Spleen (tissue), 11 donors: ENCODE results near the gene SLC16A10. TPM values are rescaled to one million over a fixed set of nuclear protein-coding genes. Genes with fewer than 3 reads are reported as not detected.

Experiments
- DNase-seq: peaks from one replicate; pipeline ENCODE4 v3.0.0-alpha.2; 2020
- H3K27ac ChIP-seq, 8 donors: fragments of 200-600 bp; sonication (generic) in 7 of 8; 1 replicate in 4 of 8; 2 replicates in 4 of 8; pipeline versions ENCODE4 v1.5.0 to v1.8.0; 2016 to 2021; ENCODE audit warnings: inconsistent platforms in 4 of 8, mild to moderate bottlenecking in 4 of 8, moderate library complexity in 1 of 8
- H3K27me3 ChIP-seq, 7 donors: fragments of 200-600 bp; sonication (generic) in 6 of 7; replicated peaks in 1 of 7; 1 replicate in 4 of 7; 2 replicates in 3 of 7; pipeline versions ENCODE4 v1.5.0 to v1.8.0; 2016 to 2021; ENCODE audit warnings: inconsistent platforms in 3 of 7, mild to moderate bottlenecking in 1 of 7
- H3K36me3 ChIP-seq, 6 donors: fragments of 200-600 bp; sonication (generic) in 5 of 6; 1 replicate in 4 of 6; 2 replicates in 2 of 6; pipeline versions ENCODE4 v1.5.0 to v1.8.0; 2016 to 2021; ENCODE audit warnings: inconsistent platforms in 2 of 6
- H3K4me1 ChIP-seq, 6 donors: fragments of 200-600 bp; sonication (generic) in 5 of 6; 1 replicate in 3 of 6; 2 replicates in 3 of 6; pipeline versions ENCODE4 v1.5.0 to v1.8.0; 2016 to 2021; ENCODE audit warnings: inconsistent platforms in 3 of 6
- H3K4me3 ChIP-seq, 8 donors: fragments of 200-600 bp; sonication (generic) in 7 of 8; 1 replicate in 4 of 8; 2 replicates in 4 of 8; pipeline versions ENCODE4 v1.5.0 to v1.8.0; 2016 to 2021; ENCODE audit warnings: inconsistent platforms in 4 of 8, mild to moderate bottlenecking in 4 of 8, moderate library complexity in 2 of 8
- H3K9me3 ChIP-seq, 8 donors: fragments of 200-600 bp; sonication (generic) in 7 of 8; 1 replicate in 4 of 8; 2 replicates in 4 of 8; pipeline versions ENCODE4 v1.5.0 to v1.8.0; 2016 to 2021; ENCODE audit warnings: inconsistent platforms in 4 of 8
- POLR2A ChIP-seq, 3 donors: fragments of 450-650 bp; IDR thresholded peaks; one replicate each; pipeline ENCODE4 v1.5.1; 2017; ENCODE audit warnings: antibody characterized with exemption in 3 of 3, mild to moderate bottlenecking in 1 of 3
- POLR2AphosphoS5 ChIP-seq, 3 donors: sonication (generic); formaldehyde crosslinking; IDR thresholded peaks; one replicate each; pipeline ENCODE4 v1.5.1; 2017; ENCODE audit warnings: antibody characterized with exemption in 3 of 3
- WGBS, 5 donors: extraction: QIAGEN DNeasy Blood & Tissue Kit in 3 of 5; methylation state at CpG; one replicate each; pipeline versions ENCODE4 v1.1.5 to v1.1.7; 2013 to 2018; 5-methylcytosine and 5-hydroxymethylcytosine counted together
- intact Hi-C: fragments of 100-400 bp; cut with DNase I; formaldehyde crosslinking; loops from one replicate; pipeline ENCODE4 v1.15.0; 2023; ENCODE audit warnings: low total_unique reads
- polyA plus RNA-seq, 3 donors: library from polyadenylated mRNA; stranded (reverse); fragments of 200-250 nt; gene quantifications; one replicate each; pipeline ENCODE4 v1.2.1, GENCODE V29; 2013
- total RNA-seq, 7 donors: library from RNA; depleted of rRNA in 3 of 7; stranded (reverse); fragments of >200 nt in 3 of 7; fragmentation: NEBNext Ultra II Directional in 4 of 7; extraction: Animal tissue kit (Norgen Biotek cat#: 25700) in 4 of 7; gene quantifications; one replicate each; pipeline versions ENCODE4 v1.1.0 to v1.2.1, GENCODE V29; 2016 to 2021
- TF ChIP-seq, protein P1 (sequence below), 11 experiments: fragments of 200-600 bp in 7 of 11; fragments of 450-650 bp in 4 of 11; sonication (generic) in 4 of 11; IDR thresholded peaks in 8 of 11; conservative IDR thresholded peaks in 3 of 11; 1 replicate in 7 of 11; 2 replicates in 4 of 11; pipeline versions ENCODE4 v1.4.0 to v1.8.0; 2016 to 2021; ENCODE audit warnings: antibody characterized with exemption in 11 of 11, inconsistent platforms in 4 of 11, mild to moderate bottlenecking in 1 of 11
- donor health status: healthy with polysubstance abuse.
- donor health status: DM: no; HTN: no; CAD: no; lungs with moderate emphysema.
- donor health status: DM: no; HTN: no; CAD: no.
- donor health status: Bipolar disorder and iron deficiency.
- donor health status: healthy.
- donor health status: DM: no; HTN: no; CAD: no.
- donor health status: DM: yes; HTN: yes; CAD: no.

The SLC16A10 gene
- total and polyA plus RNA-seq, 10 donors = 0.24 to 19.9 (median 5.6) TPM

DNA sequence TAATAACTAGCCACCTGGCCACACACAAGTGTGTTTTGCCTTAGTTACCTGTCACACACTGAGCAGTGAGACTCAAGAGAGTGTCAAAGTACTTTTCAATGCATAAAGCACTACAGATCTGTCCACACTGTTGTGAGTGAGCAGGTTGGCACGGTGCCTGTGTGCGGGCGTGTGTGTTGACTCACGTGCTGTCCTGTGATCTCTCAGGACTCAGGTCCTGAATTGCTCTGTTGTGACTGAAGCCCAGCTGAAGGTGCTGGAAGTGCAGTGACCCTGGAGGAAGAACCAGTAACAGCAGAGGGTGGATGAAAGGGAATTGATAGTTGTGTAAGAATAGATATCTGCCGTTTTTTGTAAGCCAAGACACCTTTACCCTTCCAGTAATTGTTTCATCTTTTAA is 18.3 kb downstream of the SLC16A10 start:
- no peaks in the 10 kb centered on the region for H3K4me1 ChIP-seq
- DNase-seq = no peak

DNA sequence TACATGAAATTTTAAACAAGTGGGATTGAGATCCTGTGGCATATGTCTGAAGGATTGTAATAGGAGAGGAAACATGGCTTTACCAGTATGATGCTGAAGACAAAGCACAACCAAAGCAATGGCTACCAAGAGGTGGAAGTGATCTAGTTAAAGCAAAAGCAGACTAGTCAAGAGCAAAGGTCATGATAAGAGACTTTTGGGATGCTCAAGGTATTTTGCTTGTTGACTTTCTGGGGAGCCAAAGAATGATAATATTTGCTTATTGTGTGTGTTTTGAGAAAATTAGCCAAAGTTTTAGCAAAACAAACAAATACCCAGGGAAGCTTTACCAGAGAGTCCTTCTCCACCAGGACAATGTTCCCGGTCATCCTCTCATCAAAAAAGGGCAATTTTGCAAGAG is 20.3 kb downstream of the SLC16A10 start:
- Histone ChIP-seq H3K27me3 (no peaks in the 10 kb centered on the region), H3K36me3 (no peaks in the 10 kb centered on the region), H3K9me3 (peaks cover 0 to 15% (median 10%) of the 10 kb centered on the region in 8 donors), H3K27ac (no peak overlapping the region), H3K4me3 (no peak overlapping the region), H3K4me1 (no peaks in the 10 kb centered on the region)
- intact Hi-C loops = no loop called here
- TF ChIP-seq, protein P1, sequence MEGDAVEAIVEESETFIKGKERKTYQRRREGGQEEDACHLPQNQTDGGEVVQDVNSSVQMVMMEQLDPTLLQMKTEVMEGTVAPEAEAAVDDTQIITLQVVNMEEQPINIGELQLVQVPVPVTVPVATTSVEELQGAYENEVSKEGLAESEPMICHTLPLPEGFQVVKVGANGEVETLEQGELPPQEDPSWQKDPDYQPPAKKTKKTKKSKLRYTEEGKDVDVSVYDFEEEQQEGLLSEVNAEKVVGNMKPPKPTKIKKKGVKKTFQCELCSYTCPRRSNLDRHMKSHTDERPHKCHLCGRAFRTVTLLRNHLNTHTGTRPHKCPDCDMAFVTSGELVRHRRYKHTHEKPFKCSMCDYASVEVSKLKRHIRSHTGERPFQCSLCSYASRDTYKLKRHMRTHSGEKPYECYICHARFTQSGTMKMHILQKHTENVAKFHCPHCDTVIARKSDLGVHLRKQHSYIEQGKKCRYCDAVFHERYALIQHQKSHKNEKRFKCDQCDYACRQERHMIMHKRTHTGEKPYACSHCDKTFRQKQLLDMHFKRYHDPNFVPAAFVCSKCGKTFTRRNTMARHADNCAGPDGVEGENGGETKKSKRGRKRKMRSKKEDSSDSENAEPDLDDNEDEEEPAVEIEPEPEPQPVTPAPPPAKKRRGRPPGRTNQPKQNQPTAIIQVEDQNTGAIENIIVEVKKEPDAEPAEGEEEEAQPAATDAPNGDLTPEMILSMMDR (IDR thresholded peaks at IDR 0.05 in 8 of 11, conservative IDR thresholded peaks at IDR 0.05 in 3 of 11) = no peak
- TF ChIP-seq POLR2A (IDR thresholded peaks at IDR 0.05) = no peak
- no peak for TF ChIP-seq POLR2AphosphoS5 (IDR thresholded peaks at IDR 0.05)
- DNase-seq = no peak
- WGBS, 5 donors = 86 to 100% (median 94%) methylated on average over 1 of the region's 1 CpG

More for the DNA sequence above, 18.3 kb downstream of the SLC16A10 start:
- Histone ChIP-seq H3K27me3 (no peaks in the 10 kb centered on the region), H3K4me3 (no peak overlapping the region), H3K9me3 (peaks cover 0 to 15% (median 10%) of the 10 kb centered on the region in 8 donors), H3K36me3 (no peaks in the 10 kb centered on the region), H3K27ac (no peak overlapping the region)
- TF ChIP-seq POLR2A (IDR thresholded peaks at IDR 0.05) (no peak), POLR2AphosphoS5 (IDR thresholded peaks at IDR 0.05) (no peak)
- TF ChIP-seq, protein P1 (IDR thresholded peaks at IDR 0.05 in 8 of 11, conservative IDR thresholded peaks at IDR 0.05 in 3 of 11) = no peak
- WGBS, 5 donors = 59 to 74% (median 68%) methylated on average over 4 to 5 of the region's 5 CpGs
- intact Hi-C loops = no loop called here

DNA sequence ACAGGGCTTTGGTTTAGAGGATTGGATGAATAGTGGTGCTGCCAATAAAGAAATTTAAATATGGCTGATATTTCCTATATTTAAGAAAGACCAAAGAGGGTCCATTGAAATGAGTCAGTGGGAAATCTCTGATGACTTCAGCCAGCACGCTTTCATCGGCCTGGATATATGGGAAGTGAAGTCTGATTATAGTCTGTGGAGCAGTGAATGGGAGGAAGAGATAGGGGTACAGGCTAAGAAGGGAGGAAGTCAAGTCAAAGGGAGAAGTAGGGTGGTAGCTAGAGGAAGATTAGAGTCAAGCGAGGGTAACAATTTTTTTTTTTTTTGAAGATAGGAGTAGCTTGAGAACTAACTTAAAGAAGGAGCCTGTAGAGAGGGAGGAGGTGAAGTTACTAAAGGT is 22.7 kb downstream of the SLC16A10 start:
- no peak overlapping the region for H3K27ac ChIP-seq
- intact Hi-C loops = no loop called here
- TF ChIP-seq POLR2A (IDR thresholded peaks at IDR 0.05) = no peak
- no peak for TF ChIP-seq POLR2AphosphoS5 (IDR thresholded peaks at IDR 0.05)
- TF ChIP-seq, protein P1 (IDR thresholded peaks at IDR 0.05 in 8 of 11, conservative IDR thresholded peaks at IDR 0.05 in 3 of 11) = no peak
- H3K4me3 ChIP-seq = no peak overlapping the region
- no peaks in the 10 kb centered on the region for H3K36me3 ChIP-seq
- WGBS, 5 donors = 27 to 64% (median 53%) methylated on average over 3 of the region's 3 CpGs
- peaks cover 0 to 15% (median 8%) of the 10 kb centered on the region in 6 donors for H3K4me1 ChIP-seq
- H3K27me3 ChIP-seq = no peaks in the 10 kb centered on the region
- no peak for DNase-seq
- peaks cover 0 to 15% (median 10%) of the 10 kb centered on the region in 8 donors for H3K9me3 ChIP-seq

DNA sequence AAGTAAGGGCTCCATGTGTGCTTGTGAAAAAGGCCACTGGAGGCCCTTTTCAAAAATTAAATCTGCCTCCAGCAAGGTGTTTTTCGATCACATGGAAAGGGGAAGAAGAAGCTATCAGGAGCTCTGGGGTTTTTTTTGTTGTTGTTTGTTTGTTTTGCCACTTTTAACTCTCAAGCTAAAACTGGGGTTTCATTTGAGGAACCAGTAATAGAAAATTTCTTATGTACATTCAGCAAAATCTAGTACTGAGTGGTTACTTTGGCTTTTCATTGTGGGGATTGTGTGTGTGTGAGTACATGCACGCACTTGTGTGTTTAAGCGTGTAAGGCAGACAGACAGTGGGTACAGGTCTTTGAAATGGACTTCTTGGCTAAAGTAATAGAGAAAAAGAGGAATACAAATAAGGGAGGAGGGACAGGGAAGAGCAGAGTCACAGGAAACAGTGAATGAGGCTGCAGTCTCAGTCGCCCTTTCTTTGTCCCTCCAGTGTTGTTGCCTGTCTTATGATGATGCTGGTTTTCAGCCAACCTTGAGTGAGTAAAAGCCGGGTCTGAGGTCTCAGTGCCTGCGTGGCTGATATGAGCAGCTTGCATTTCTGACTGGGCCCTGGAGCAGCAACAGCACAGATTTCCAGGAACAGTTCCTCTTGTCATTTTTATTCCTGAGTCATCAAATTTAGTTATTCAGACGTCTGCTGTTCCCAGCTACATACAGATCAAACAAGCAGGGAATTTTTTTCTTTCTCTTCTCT is 26.2 kb downstream of the SLC16A10 start:
- peak in 1 of 3 donors; percentile 42 for TF ChIP-seq POLR2AphosphoS5 (IDR thresholded peaks at IDR 0.05)
- TF ChIP-seq, protein P1 (IDR thresholded peaks at IDR 0.05 in 8 of 11, conservative IDR thresholded peaks at IDR 0.05 in 3 of 11) = no peak
- H3K27ac ChIP-seq = peak overlapping the region in 5 of 8 donors; percentile 12 to 74 (median 47)
- no peak for DNase-seq
- no peaks in the 10 kb centered on the region for H3K9me3 ChIP-seq
- WGBS, 5 donors = 39 to 46% (median 44%) methylated on average over 7 of the region's 7 CpGs
- intact Hi-C loops = no loop called here
- no peak overlapping the region for H3K4me3 ChIP-seq
- no peaks in the 10 kb centered on the region for H3K36me3 ChIP-seq
- H3K27me3 ChIP-seq = no peaks in the 10 kb centered on the region
- H3K4me1 ChIP-seq = peaks cover 0 to 15% (median 8%) of the 10 kb centered on the region in 6 donors
